BLaER1 (cell line): ENCODE data around the gene TGFBR3.

Experiments
- H3K27ac ChIP-seq: shearing (Covaris generic); formaldehyde crosslinking; 2 replicates; pipeline ENCODE4 v1.8.1; 2022
- H3K27me3 ChIP-seq: shearing (Covaris generic); formaldehyde crosslinking; 2 replicates; pipeline ENCODE4 v1.8.1; 2022
- H3K36me3 ChIP-seq: shearing (Covaris generic); formaldehyde crosslinking; 2 replicates; pipeline ENCODE4 v1.8.1; 2022
- H3K4me1 ChIP-seq: shearing (Covaris generic); formaldehyde crosslinking; 2 replicates; pipeline ENCODE4 v1.8.1; 2022
- H3K4me2 ChIP-seq: shearing (Covaris generic); formaldehyde crosslinking; 2 replicates; pipeline ENCODE4 v1.8.1; 2022
- H3K4me3 ChIP-seq: shearing (Covaris generic); formaldehyde crosslinking; 2 replicates; pipeline ENCODE4 v1.8.1; 2022
- H3K9ac ChIP-seq: shearing (Covaris generic); formaldehyde crosslinking; 2 replicates; pipeline ENCODE4 v1.8.1; 2022
- H3K9me3 ChIP-seq: shearing (Covaris generic); formaldehyde crosslinking; 2 replicates; pipeline ENCODE4 v1.8.1; 2022
- H4K20me1 ChIP-seq: shearing (Covaris generic); formaldehyde crosslinking; 2 replicates; pipeline ENCODE4 v1.8.1; 2022
- Cebpa-rat ChIP-seq: shearing (Covaris generic); IDR thresholded peaks from 2 replicates; pipeline ENCODE4 v1.8.1; 2022

Gene TGFBR3

DNA sequence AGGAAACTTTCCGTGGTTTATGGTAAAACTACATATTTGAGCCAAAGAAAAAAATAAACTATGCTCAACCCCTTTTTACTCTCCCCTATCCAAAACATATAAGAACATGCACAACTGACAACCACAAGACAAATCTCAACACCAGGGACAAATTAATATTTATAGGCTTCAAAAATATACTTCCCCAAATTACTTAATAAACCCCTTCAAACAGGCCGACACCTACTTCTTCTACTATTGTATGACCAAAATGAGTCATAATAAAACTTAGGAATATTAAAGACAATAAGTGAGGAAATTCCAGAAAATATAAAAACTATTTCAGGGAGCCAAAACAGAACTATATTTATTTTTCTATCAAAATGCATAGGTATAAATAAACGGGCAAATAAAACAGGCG lies 71.5 kb downstream of the TGFBR3 start:
- Histone ChIP-seq H3K4me3 (no peak overlapping the region), H4K20me1 (no peaks in the 10 kb centered on the region), H3K27me3 (no peaks in the 10 kb centered on the region), H3K36me3 (no peaks in the 10 kb centered on the region), H3K4me2 (no peak overlapping the region), H3K9me3 (no peaks in the 10 kb centered on the region), H3K9ac (no peak overlapping the region), H3K4me1 (peaks cover 35% of the 10 kb centered on the region), H3K27ac (no peak overlapping the region)
- TF ChIP-seq Cebpa-rat, result no peak

DNA sequence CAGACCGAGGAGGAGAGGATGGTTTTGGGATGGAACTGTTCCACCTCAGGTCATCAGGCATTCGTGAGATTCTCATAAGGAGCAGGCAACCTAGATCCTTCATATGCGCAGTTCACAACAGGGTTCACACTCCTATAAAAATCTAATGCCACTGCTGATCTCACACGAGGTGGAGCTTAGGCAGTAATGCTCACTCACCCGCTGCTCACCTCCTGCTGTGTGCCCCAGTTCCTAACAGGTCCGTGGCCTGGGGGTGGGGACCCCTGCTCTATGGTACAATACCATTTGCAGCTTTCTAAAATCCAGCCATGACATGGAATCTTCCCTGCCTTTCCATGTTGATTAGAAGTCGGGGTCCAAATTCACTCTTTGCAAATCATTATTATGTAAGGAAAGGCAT lies 72.1 kb downstream of the TGFBR3 start:
- no peak overlapping the region for H3K9ac ChIP-seq
- no peaks in the 10 kb centered on the region for H3K36me3 ChIP-seq
- H3K27ac ChIP-seq, result no peak overlapping the region
- H3K4me1 ChIP-seq, result peaks cover 36% of the 10 kb centered on the region
- no peak overlapping the region for H3K4me2 ChIP-seq
- no peak overlapping the region for H3K4me3 ChIP-seq
- no peaks in the 10 kb centered on the region for H4K20me1 ChIP-seq
- no peaks in the 10 kb centered on the region for H3K9me3 ChIP-seq
- H3K27me3 ChIP-seq, result no peaks in the 10 kb centered on the region
- no peak for TF ChIP-seq Cebpa-rat

DNA sequence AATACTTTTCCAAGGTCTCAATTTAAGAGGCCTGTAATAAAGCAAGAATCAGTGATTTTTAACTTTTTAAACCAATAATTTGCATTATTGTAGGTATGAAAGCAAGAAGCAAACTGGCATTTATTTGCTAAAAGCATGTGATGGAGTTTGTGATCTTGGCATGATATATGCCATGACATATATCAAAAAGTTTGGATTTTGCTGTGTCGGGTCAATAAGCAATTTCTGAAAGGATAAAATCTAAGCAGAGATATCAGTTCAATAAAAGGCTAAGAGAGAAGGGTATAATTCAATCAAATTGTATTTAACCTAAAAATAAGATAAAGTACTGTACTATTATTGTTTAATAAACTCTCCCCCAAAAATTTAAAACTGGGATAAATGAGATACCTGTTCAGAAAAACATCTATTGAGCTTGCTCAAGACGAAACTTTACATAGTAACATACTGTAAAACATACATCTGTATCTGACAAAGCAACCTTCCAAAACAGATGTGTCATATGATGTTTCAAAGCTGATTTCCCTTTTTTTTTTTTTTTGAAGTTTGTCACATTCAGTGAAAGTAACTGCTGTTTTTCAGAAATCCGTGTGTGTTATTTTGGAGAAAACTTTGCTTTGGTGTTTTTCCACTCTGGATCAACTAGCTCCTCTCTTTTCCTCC lies 74.5 kb downstream of the TGFBR3 start:
- TF ChIP-seq Cebpa-rat, result no peak
- Histone ChIP-seq H3K4me3 (no peak overlapping the region), H3K27me3 (no peaks in the 10 kb centered on the region), H3K9me3 (no peaks in the 10 kb centered on the region), H3K4me1 (peaks cover 24% of the 10 kb centered on the region), H3K4me2 (no peak overlapping the region), H4K20me1 (no peaks in the 10 kb centered on the region), H3K36me3 (no peaks in the 10 kb centered on the region), H3K27ac (no peak overlapping the region), H3K9ac (no peak overlapping the region)

DNA sequence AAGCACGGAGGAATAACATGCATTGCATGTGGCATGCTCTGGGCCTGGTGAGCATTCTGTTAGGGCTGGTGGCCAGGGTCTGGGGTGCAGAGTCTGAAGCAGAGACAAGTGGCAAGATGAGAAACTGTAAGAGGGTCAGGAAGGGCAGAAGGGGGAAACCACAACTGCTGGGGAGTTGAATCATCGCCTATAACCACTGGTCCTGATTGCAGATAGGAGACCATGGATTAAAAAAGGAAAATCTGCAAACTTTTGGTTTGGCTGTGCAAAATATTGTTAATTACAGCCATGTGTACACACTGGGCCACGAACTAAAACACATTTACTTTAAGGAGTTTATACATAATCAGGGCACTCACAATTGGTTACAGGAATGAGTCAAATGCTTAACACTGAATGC lies 76.6 kb downstream of the TGFBR3 start:
- no peak for TF ChIP-seq Cebpa-rat
- peak overlapping the region; percentile 25; the same call in 1 of the 2 replicates for H3K4me2 ChIP-seq

DNA sequence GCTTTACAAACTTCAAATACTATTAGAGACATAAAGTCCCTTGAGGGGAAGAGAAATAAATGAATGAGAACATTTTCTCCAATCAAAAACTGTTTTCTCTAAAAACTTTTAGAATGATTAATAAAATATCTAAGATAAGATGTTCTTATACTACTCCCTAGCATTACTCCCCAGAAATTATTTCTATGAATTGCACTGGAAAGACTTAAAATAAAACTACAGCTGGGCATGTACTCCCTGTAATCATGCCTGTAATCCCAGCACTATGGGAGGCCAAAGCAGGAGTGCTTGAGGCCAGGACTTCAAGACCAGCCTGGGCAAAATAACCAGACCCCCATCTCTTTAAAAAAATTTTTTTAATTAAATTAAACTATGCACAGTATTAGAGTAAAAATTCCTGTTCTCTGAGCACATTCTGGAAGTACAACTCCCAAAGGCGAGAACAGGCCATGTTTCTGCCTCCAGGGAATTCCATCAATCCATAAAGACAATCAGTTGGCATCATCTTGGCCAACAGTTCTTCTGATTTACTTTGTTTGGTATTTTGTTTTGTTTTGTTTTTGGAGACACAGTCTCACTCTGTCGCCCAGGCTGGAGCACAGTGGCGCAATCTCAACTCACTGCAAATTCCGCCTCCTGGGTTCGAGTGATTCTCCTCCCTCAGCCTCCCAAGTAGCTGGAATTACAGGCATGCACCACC lies 77.9 kb downstream of the TGFBR3 start:
- Histone ChIP-seq H3K9me3 (no peaks in the 10 kb centered on the region), H3K27ac (no peak overlapping the region), H3K36me3 (no peaks in the 10 kb centered on the region), H3K4me2 (no peak overlapping the region), H3K27me3 (no peaks in the 10 kb centered on the region), H3K4me3 (no peak overlapping the region), H3K4me1 (peaks cover 45% of the 10 kb centered on the region), H3K9ac (no peak overlapping the region), H4K20me1 (no peaks in the 10 kb centered on the region)
- no peak for TF ChIP-seq Cebpa-rat

More for the DNA sequence above, 76.6 kb downstream of the TGFBR3 start:
- Histone ChIP-seq H4K20me1 (no peaks in the 10 kb centered on the region), H3K4me1 (peaks cover 38% of the 10 kb centered on the region), H3K36me3 (no peaks in the 10 kb centered on the region), H3K9ac (no peak overlapping the region), H3K9me3 (no peaks in the 10 kb centered on the region), H3K27ac (no peak overlapping the region), H3K4me3 (no peak overlapping the region), H3K27me3 (no peaks in the 10 kb centered on the region)

DNA sequence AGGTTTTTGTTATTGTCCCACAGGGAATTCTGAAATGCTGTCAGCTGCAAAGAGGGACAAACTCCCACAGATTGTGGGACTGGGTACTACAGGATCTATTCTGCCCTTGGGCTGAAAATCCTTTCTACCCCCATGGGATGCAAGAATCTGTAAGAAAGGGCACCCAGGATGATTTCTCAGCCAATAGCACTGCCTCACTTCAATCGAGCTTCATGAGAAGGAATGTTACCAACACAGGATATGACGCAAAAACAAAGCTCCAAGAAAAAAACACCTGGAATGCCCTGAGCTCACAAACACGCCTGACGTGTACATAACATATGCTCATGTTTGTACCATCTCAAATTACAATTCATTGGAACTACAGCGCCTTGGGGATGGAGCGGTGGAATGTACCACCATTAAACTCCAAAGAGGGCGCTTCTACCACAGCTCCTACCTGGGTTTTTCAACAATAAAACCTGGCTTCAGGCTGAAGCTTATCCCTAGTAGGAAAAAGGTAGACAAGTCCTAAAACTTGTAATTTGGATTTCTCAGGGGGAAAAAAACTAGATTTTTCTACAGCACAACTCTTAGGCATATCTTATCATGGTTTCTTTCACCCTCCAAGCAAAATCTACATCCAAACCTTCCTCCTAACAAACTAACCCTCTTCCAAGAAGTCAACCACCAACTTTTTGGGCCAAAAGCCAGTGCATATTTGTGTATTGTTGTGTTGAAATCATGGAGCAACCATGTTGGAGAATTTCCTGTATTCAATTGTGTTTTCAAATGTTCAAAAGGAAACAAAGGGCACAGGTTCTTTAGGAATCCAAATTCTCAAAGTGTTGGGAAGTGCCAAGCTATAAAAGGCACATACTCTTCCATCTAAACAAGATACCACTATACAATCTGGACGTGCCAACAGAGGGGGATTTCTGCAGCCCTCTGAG lies 78.9 kb downstream of the TGFBR3 start:
- Histone ChIP-seq H3K9ac (no peak overlapping the region), H3K27ac (no peak overlapping the region), H3K9me3 (no peaks in the 10 kb centered on the region), H4K20me1 (no peaks in the 10 kb centered on the region), H3K27me3 (no peaks in the 10 kb centered on the region), H3K36me3 (no peaks in the 10 kb centered on the region), H3K4me2 (no peak overlapping the region), H3K4me1 (peaks cover 48% of the 10 kb centered on the region), H3K4me3 (no peak overlapping the region)
- no peak for TF ChIP-seq Cebpa-rat

DNA sequence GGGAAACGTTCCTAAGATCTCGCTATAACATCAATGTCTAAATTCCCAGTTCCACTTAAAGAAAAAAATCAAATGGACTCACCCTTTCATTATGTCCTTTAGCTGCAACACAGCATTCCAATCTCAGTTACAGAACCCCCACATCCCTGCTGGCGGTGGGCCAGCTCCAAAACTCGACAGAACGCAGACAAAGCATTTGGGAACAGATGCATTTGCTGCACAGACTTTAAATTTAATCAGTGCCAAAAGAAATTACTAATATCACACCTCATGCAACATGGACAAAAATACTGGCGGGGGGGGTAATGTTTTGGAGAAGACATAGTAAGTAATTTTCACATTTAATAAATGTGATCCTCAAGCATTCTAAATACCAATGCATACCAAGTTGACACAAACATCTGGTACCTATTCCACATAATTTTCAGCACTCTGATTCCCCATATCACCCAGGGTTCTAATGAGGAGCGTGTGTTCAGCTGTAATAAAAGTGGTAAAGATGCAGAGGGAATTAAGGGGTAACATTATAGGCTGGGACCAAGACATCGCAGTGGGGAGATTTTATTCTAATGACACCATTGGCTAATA lies 79.7 kb downstream of the TGFBR3 start:
- Histone ChIP-seq H3K27me3 (no peaks in the 10 kb centered on the region), H3K4me1 (peaks cover 44% of the 10 kb centered on the region), H3K27ac (no peak overlapping the region), H3K4me3 (no peak overlapping the region), H4K20me1 (no peaks in the 10 kb centered on the region), H3K36me3 (no peaks in the 10 kb centered on the region), H3K4me2 (no peak overlapping the region), H3K9me3 (no peaks in the 10 kb centered on the region), H3K9ac (no peak overlapping the region)
- no peak for TF ChIP-seq Cebpa-rat

DNA sequence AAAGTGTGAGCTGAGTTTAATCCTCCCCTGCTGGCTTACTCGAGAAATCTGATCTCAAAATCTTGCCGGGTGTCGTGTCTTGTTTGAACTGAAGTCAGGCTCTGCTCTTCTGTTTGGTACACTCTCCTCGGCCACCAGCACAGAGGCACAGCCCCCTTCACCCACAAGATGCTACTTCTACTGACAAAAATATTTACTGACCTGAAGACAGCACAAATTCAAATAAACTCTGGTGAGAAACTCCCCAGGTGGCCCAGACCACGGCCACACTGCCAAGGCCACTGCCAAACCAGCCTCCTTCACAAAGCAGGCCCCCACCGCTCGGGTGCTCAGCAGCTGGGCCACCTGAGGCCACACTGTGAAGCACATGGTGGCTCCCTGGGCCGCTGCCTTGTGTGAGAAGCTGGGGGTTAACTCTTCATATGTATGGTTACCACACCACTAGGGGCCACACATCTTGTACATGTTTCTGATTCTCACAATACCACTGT lies 80.6 kb downstream of the TGFBR3 start:
- H3K36me3 ChIP-seq, result no peaks in the 10 kb centered on the region
- H3K4me3 ChIP-seq, result no peak overlapping the region
- TF ChIP-seq Cebpa-rat, result no peak
- H4K20me1 ChIP-seq, result no peaks in the 10 kb centered on the region
- H3K27ac ChIP-seq, result peak overlapping the region; percentile 35; the same call in 1 of the 2 replicates
- no peak overlapping the region for H3K9ac ChIP-seq
- H3K4me1 ChIP-seq, result peaks cover 44% of the 10 kb centered on the region
- no peaks in the 10 kb centered on the region for H3K27me3 ChIP-seq
- peak overlapping the region; percentile 87 for H3K4me2 ChIP-seq
- H3K9me3 ChIP-seq, result no peaks in the 10 kb centered on the region

DNA sequence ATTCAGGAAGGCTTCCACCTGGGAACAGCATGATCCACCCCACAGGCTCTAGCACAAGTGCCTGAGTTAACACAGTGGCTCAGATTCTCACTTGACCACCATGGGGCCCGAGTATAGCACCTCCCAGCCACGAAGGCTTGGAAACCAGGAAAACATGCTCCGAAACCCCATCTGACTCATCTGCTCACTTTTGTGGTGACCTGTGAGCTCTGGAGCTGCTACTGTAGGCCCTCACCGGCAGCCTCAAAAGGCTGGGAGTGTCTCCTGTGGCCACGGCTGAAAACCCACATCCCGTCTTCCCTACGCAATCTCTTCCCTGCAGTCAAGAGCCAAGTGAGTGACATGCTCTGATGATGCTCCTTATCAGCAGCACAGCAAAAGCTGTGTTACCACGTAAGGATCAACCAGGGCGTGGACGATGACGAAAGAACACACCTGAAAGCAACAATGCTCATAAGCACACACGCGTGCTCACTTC lies 81.4 kb downstream of the TGFBR3 start:
- H3K9ac ChIP-seq, result no peak overlapping the region; the same call in 1 of the 2 replicates
- 0 out of 2 replicates have a peak overlapping the region, but pooled peaks have one; percentile 16 for H3K4me3 ChIP-seq
- no peaks in the 10 kb centered on the region for H3K36me3 ChIP-seq
- H4K20me1 ChIP-seq, result no peaks in the 10 kb centered on the region
- H3K9me3 ChIP-seq, result no peaks in the 10 kb centered on the region
- peak overlapping the region; percentile 67 for H3K27ac ChIP-seq
- H3K27me3 ChIP-seq, result no peaks in the 10 kb centered on the region
- H3K4me2 ChIP-seq, result peak overlapping the region; percentile 87
- TF ChIP-seq Cebpa-rat, result no peak
- H3K4me1 ChIP-seq, result peaks cover 42% of the 10 kb centered on the region
